ENCODE results near the gene FBXL2. TPM values are rescaled to one million over a fixed set of nuclear protein-coding genes. Genes with fewer than 3 reads are reported as not detected.

FBXL2 gene
- total and polyA plus RNA-seq, 7 donors = 0.19 to 1.3 (median 0.43) TPM

- WGBS, 3 donors = 64 to 81% (median 79%) methylated on average over 3 of the region's 3 CpGs
- ATAC-seq = no peak
- Histone ChIP-seq H3K27ac (no peak overlapping the region), H3K36me3 (ENCODE audit: insufficient read depth in 1 of 2, low read depth in 1 of 2) (no peaks in the 10 kb centered on the region), H3K4me1 (no peaks in the 10 kb centered on the region), H3K9me3 (no peaks in the 10 kb centered on the region), H3K27me3 (ENCODE audit: insufficient read depth in 3 of 3, low read length in 2 of 3) (no peaks in the 10 kb centered on the region), H3K4me3 (no peak overlapping the region)
- DNase-seq = no peak
- intact Hi-C loops (cut with DNase I) = no loop called here
- TF ChIP-seq, protein P1, sequence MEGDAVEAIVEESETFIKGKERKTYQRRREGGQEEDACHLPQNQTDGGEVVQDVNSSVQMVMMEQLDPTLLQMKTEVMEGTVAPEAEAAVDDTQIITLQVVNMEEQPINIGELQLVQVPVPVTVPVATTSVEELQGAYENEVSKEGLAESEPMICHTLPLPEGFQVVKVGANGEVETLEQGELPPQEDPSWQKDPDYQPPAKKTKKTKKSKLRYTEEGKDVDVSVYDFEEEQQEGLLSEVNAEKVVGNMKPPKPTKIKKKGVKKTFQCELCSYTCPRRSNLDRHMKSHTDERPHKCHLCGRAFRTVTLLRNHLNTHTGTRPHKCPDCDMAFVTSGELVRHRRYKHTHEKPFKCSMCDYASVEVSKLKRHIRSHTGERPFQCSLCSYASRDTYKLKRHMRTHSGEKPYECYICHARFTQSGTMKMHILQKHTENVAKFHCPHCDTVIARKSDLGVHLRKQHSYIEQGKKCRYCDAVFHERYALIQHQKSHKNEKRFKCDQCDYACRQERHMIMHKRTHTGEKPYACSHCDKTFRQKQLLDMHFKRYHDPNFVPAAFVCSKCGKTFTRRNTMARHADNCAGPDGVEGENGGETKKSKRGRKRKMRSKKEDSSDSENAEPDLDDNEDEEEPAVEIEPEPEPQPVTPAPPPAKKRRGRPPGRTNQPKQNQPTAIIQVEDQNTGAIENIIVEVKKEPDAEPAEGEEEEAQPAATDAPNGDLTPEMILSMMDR (IDR thresholded peaks at IDR 0.05) = no peak
Measured at GRCh38 chr3:33299395-33300081, 22.3 kb downstream of the FBXL2 start.

DNA sequence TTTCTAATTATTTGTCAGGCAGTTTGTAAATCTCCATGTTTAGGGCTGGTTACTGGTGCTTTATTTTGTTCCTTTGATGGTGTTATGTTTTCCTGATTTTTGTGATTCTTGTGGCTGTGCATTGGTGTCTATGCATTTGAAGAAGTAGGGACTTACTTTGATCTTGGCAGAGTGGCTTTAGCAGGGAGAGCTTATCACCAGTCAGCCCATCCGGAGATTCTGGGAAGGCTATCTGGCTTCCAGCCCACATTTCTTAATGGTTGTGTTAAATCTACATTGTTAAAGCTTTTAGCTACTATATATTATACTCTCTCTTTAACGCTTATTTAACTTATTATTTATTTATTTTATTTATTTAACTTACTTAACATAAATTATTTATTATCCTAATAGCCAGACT is 35.1 kb downstream of the FBXL2 start:
- H3K4me1 ChIP-seq = no peaks in the 10 kb centered on the region
- DNase-seq = no peak
- no peak for ATAC-seq
- 59 to 68% (median 68%) methylated on average over 2 of the region's 2 CpGs for WGBS, 3 donors
- intact Hi-C loops (cut with DNase I) = no loop called here
- TF ChIP-seq, protein P1 (IDR thresholded peaks at IDR 0.05) = no peak
- H3K27ac ChIP-seq = no peak overlapping the region
- H3K4me3 ChIP-seq = no peak overlapping the region
- H3K27me3 ChIP-seq (ENCODE audit: insufficient read depth in 3 of 3, low read length in 2 of 3) = no peaks in the 10 kb centered on the region
- peaks cover 19% of the 10 kb centered on the region for H3K9me3 ChIP-seq
- H3K36me3 ChIP-seq (ENCODE audit: insufficient read depth in 1 of 2, low read depth in 1 of 2) = no peaks in the 10 kb centered on the region

GRCh38 chr3:33313331-33313730 is 36.1 kb downstream of the FBXL2 start:
- Histone ChIP-seq H3K4me3 (no peak overlapping the region), H3K27me3 (ENCODE audit: insufficient read depth in 3 of 3, low read length in 2 of 3) (no peaks in the 10 kb centered on the region), H3K27ac (no peak overlapping the region), H3K9me3 (peaks cover 19% of the 10 kb centered on the region), H3K4me1 (no peaks in the 10 kb centered on the region), H3K36me3 (ENCODE audit: insufficient read depth in 1 of 2, low read depth in 1 of 2) (no peaks in the 10 kb centered on the region)
- intact Hi-C loops (cut with DNase I) = no loop called here
- TF ChIP-seq, protein P1 (IDR thresholded peaks at IDR 0.05) = no peak
- no peak for DNase-seq
- ATAC-seq = no peak

GRCh38 chr3:33314993-33315392 is 37.8 kb downstream of the FBXL2 start:
- ATAC-seq (no peak), DNase-seq (no peak)
- Histone ChIP-seq H3K4me1 (no peaks in the 10 kb centered on the region), H3K4me3 (no peak overlapping the region), H3K27me3 (ENCODE audit: insufficient read depth in 3 of 3, low read length in 2 of 3) (no peaks in the 10 kb centered on the region), H3K9me3 (peaks cover 14% of the 10 kb centered on the region), H3K27ac (no peak overlapping the region), H3K36me3 (ENCODE audit: insufficient read depth in 1 of 2, low read depth in 1 of 2) (no peaks in the 10 kb centered on the region)
- intact Hi-C loops (cut with DNase I) = no loop called here
- TF ChIP-seq, protein P1 (IDR thresholded peaks at IDR 0.05) = no peak

DNA sequence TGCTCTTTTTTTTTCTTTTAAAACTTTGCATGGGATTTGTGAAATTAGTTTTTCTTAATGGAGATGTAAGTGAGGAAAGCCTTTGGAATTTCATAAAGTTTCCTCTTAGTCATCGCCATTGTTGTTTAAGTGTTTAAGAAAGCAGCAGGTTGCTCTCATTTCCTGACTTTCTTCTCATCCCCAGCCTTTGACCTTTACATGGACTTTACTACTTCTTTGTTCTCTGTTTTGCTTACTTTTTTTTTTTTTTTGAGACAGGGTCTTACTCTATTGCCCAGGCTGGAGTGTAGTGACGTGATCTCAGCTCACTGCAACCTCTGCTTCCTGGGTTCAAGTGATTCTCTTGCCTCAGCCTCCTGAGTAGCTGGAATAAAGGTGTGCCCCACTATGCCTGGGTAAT is 38.6 kb downstream of the FBXL2 start:
- Histone ChIP-seq H3K27me3 (ENCODE audit: insufficient read depth in 3 of 3, low read length in 2 of 3) (no peaks in the 10 kb centered on the region), H3K9me3 (peaks cover 6% of the 10 kb centered on the region), H3K4me1 (no peaks in the 10 kb centered on the region), H3K4me3 (no peak overlapping the region), H3K27ac (no peak overlapping the region), H3K36me3 (ENCODE audit: insufficient read depth in 1 of 2, low read depth in 1 of 2) (no peaks in the 10 kb centered on the region)
- WGBS, 3 donors = 80 to 92% (median 83%) methylated on average over 2 of the region's 2 CpGs
- no peak for DNase-seq
- intact Hi-C loops (cut with DNase I) = no loop called here
- TF ChIP-seq, protein P1 (IDR thresholded peaks at IDR 0.05) = no peak
- ATAC-seq = no peak
